D721Med (cell line): ENCODE data around the gene NDFIP2.

Experiments used
- DNase-seq: peaks from one replicate; pipeline ENCODE4 v3.0.0; 2011; ENCODE audit warnings: low spot score; ENCODE audit not compliant: insufficient read length
- FAIRE-seq: peaks from 2 replicates; lab custom pipeline; 2011; peaks lifted over from hg19 to GRCh38; lab: Jason Lieb, UNC
- TF ChIP-seq, protein P1 (sequence below): IDR thresholded peaks from 2 replicates; pipeline ENCODE4 v1.5.1; 2012; ENCODE audit warnings: mild to moderate bottlenecking, control low read depth; ENCODE audit not compliant: insufficient read depth; ENCODE audit errors: missing control alignments

Gene NDFIP2

DNA sequence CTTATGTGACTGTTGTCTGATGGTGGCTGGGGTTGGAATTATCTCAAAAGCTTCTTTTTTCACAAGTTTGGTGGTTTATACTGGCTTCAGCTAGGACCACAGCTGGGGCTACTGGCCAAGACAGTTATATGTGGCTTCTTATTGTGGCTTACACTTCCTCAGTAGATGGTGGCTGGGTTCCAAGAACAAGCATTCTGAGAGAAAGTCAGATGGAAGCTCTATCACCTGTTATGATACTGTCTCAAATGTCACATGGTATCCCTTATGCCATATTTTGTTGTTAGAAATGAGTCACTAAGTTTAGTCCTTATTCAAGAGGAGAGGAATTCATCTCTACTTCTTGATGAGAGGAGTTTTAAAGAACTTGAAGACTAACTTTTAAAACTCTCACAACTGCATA, 41.6 kb downstream of the NDFIP2 start:
- no peak for DNase-seq
- TF ChIP-seq, protein P1, sequence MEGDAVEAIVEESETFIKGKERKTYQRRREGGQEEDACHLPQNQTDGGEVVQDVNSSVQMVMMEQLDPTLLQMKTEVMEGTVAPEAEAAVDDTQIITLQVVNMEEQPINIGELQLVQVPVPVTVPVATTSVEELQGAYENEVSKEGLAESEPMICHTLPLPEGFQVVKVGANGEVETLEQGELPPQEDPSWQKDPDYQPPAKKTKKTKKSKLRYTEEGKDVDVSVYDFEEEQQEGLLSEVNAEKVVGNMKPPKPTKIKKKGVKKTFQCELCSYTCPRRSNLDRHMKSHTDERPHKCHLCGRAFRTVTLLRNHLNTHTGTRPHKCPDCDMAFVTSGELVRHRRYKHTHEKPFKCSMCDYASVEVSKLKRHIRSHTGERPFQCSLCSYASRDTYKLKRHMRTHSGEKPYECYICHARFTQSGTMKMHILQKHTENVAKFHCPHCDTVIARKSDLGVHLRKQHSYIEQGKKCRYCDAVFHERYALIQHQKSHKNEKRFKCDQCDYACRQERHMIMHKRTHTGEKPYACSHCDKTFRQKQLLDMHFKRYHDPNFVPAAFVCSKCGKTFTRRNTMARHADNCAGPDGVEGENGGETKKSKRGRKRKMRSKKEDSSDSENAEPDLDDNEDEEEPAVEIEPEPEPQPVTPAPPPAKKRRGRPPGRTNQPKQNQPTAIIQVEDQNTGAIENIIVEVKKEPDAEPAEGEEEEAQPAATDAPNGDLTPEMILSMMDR = no peak
- no peak for FAIRE-seq

DNA sequence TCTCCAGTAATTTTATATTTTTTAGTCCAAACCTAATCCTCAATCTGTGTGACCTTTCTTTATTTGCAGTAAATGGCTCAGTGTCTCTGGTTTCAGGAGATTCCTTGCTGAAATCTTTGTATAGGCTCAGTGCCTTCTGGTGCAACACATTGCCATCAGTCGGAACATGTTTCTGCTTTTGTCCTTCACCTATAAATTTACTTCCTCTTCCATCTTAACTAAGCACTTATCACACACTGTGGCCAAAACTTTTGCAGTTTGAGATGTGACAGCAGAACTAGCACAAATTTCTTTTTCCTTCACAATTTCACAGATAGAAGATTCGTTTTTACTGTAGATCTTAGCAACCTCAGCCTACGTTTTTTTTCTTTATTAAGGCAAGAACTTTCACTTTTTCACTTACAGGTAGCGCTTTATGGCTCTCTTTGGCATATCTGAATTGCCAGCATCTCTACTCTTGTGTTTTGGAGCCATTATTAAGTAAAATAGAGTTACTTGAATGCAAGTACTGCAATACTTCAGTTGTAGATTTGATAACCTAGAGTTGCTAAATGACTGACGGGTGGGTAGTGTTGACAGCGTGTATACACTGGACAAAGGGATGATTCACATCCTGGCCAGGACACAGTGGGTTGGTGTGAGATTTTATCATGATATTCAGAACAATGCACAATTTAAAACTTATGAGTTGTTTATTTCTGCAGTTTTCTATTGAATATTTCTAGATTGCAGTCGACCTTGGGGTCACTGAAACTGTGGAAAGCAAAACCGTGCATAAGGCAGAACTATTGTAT, 44.3 kb downstream of the NDFIP2 start:
- DNase-seq (no peak), FAIRE-seq (no peak)
- TF ChIP-seq, protein P1 = no peak

DNA sequence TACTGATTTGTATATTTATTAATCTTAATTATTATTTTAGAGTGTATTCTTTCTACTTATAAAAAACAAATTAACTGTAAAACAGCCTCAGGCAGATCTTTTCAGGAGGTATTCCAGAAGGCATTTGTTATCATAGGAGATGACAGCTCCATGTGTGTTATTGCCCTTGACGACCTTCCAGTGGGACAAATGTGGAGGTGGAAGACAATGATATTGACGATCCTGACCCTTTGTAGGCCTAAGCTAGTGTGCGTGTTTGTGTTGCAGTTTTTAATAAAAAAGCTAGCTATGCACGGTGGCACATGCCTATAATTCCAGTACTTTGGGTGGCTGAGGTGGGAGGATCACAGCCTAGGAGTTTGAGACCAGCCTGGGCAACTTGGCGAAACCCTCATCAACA, 46.7 kb downstream of the NDFIP2 start:
- DNase-seq (no peak), FAIRE-seq (no peak)
- TF ChIP-seq, protein P1 = no peak

DNA sequence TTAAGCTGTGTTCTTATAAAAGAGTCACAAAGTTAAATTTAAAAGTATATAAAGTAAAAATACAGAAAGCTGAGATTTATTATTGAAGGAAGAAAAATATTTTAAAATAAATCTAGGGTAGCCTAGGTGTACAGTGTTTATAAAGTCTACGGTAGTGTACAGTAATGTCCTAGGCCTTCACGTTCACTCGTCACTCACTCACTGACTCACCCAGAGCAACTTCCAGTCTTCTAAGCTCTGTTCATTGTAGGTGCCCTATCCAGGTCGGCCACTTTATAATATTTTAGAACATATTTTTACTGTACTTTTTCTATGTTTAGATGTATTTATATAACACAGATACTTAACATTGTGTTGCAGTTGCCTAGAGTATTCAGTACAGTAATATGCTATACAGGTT, 47.4 kb downstream of the NDFIP2 start:
- TF ChIP-seq, protein P1 = no peak
- DNase-seq = no peak
- FAIRE-seq = no peak

DNA sequence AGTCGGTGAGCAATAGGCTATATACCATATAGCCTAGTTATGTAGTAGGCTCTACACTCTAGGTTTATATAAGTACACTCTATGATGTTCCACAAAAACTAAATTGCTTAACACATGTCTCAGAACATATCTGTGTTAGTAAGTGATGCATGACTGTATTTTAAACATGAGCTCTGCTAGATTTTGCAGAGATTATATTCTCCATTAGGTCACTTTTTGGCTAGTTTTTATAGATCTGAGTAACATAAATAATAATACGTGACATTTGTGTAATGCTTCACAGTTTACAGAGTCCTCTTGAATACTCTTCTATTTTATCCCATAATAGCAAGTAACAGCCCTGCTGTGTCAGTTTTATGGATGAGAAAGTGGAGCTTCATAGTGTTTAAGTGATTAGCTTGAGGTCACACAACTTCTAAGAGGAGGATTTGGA, 47.8 kb downstream of the NDFIP2 start:
- DNase-seq = no peak
- no peak for FAIRE-seq
- TF ChIP-seq, protein P1 = no peak

DNA sequence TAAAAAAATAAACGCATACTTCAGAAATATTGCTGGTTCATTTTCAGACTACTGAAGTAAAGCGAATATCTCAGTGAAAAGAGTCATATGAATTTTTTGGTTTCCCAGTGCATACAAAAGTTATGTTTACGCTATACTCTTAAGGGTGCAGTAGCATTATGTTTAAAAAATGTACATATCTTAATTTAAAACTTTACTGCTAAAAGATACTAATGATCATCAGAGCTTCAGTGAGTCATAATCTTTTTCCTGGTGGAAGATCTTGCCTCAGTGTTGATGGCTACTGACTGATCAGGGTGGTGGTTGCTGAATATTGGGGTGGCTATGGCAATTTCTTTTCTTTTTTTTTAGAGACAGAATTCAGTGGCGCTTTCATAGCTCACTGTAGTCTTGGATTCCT, 48.9 kb downstream of the NDFIP2 start:
- FAIRE-seq (no peak), DNase-seq (no peak)
- TF ChIP-seq, protein P1 = no peak

DNA sequence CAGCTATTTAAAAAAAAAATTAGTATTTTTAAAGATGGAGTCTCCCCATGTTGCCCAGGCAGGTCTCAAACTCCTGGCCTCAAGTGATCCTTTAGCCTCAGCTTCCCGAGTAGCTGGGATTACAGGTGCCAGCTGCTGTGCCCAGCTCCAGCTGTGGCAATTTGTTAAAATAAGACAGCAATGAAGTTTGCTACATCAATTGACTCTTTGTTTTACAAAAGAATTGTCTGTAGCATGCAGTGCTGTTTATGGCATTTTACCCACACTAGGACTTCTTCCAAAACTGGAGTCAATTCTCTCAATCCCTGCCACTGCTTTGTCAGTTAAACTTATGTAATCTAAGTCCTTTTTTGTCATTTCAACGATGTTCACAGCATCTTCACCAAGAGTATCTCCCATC, 49.3 kb downstream of the NDFIP2 start:
- no peak for DNase-seq
- TF ChIP-seq, protein P1 = no peak
- FAIRE-seq = no peak
